HepG2 (cell line): Measurements from ENCODE around the gene RPUSD4. TPM values are rescaled to one million over a fixed set of nuclear protein-coding genes. Genes with fewer than 3 reads are reported as not detected.

Source experiments
- ASH2L ChIP-seq: fragments of 300-600, 200-600 bp; sonication (generic); IDR thresholded peaks from 2 replicates; pipeline ENCODE4 v1.7.0; 2017; ENCODE audit warnings: low read depth, mild to moderate bottlenecking, moderate library complexity, mixed read lengths, low read length; ENCODE audit not compliant: insufficient read length
- CERS6 ChIP-seq: sonication (generic); formaldehyde crosslinking; IDR thresholded peaks from 2 replicates; pipeline ENCODE4 v1.5.0; 2020; ENCODE audit warnings: missing genetic modification reagents
- CHCHD3 ChIP-seq: sonication (generic); formaldehyde crosslinking; IDR thresholded peaks from 2 replicates; pipeline ENCODE4 v1.8.0; 2022; ENCODE audit warnings: mild to moderate bottlenecking, missing genetic modification reagents, moderate library complexity
- JUND ChIP-seq: sonication (generic); formaldehyde crosslinking; IDR thresholded peaks from 2 replicates; pipeline ENCODE4 v1.8.0; 2022; ENCODE audit warnings: mild to moderate bottlenecking, missing genetic modification reagents
- POLR2AphosphoS2 ChIP-seq: IDR thresholded peaks from 2 replicates; pipeline ENCODE4 v1.6.1; 2011; ENCODE audit warnings: low read depth, low read length, improper control_type of control experiment
- PPARG ChIP-seq: conservative IDR thresholded peaks from 2 replicates; pipeline ENCODE4 v1.6.1; 2016; ENCODE audit warnings: missing biosample characterization, missing genetic modification reagents
- TBL1XR1 ChIP-seq: fragments of 150-350 bp; IDR thresholded peaks from 2 replicates; pipeline ENCODE4 v1.6.1; 2014; ENCODE audit warnings: borderline replicate concordance, low read length; ENCODE audit not compliant: partially characterized antibody
- ZBTB21 ChIP-seq: sonication (generic); formaldehyde crosslinking; IDR thresholded peaks from 2 replicates; pipeline ENCODE4 v1.4.0; 2020; ENCODE audit warnings: missing genetic modification reagents
- ZC3H4 ChIP-seq: sonication (generic); formaldehyde crosslinking; IDR thresholded peaks from 2 replicates; pipeline ENCODE4 v1.4.0; 2020; ENCODE audit warnings: missing genetic modification reagents, borderline replicate concordance
- ZNF326 ChIP-seq: sonication (generic); formaldehyde crosslinking; IDR thresholded peaks from 2 replicates; pipeline ENCODE4 v1.4.0; 2020; ENCODE audit warnings: missing genetic modification reagents, borderline replicate concordance
- ZNF382 ChIP-seq: sonication (generic); formaldehyde crosslinking; IDR thresholded peaks from 2 replicates; pipeline ENCODE4 v1.5.0; 2020; ENCODE audit warnings: missing genetic modification reagents, mild to moderate bottlenecking, borderline replicate concordance
- ZNF441 ChIP-seq: sonication (generic); formaldehyde crosslinking; IDR thresholded peaks from 2 replicates; pipeline ENCODE4 v1.7.0; 2021; ENCODE audit warnings: missing genetic modification reagents, borderline replicate concordance
- ZNF501 ChIP-seq: sonication (generic); formaldehyde crosslinking; IDR thresholded peaks from 2 replicates; pipeline ENCODE4 v1.5.1; 2020; ENCODE audit warnings: mild to moderate bottlenecking, moderate library complexity, missing genetic modification reagents
- polyA plus RNA-seq, 8 experiments: library from polyadenylated mRNA; depleted of rRNA in 3 of 8; stranded (reverse) in 7 of 8; unstranded in 1 of 8; fragments of >200 nt; fragmentation: Illumina TruSeq in 4 of 8; extraction: Trizol in 4 of 8; gene quantifications; 2 replicates each; pipeline versions ENCODE4 v1.2.1 to v1.2.3, GENCODE V29; 2011 to 2016; ENCODE audit warnings: low read depth in 4 of 8, missing spikeins in 1 of 8, mixed read lengths in 1 of 8; ENCODE audit not compliant: insufficient read depth in 1 of 8
- total RNA-seq, 5 experiments: library from RNA; depleted of rRNA; stranded (reverse); fragments of >200 nt; fragmentation: Illumina TruSeq; extraction: Trizol; gene quantifications; 2 replicates each; pipeline ENCODE4 v1.2.3, GENCODE V29; 2016; ENCODE audit warnings: low read depth in 1 of 5
- TF ChIP-seq, protein P1 (sequence below): sonication (generic); formaldehyde crosslinking; IDR thresholded peaks from 2 replicates; pipeline ENCODE4 v1.4.0; 2020; ENCODE audit warnings: missing genetic modification reagents, borderline replicate concordance
- TF ChIP-seq, protein P2 (sequence below): IDR thresholded peaks from 2 replicates; pipeline ENCODE4 v1.6.1; 2016; ENCODE audit warnings: low read depth, borderline replicate concordance
- TF ChIP-seq, protein P3 (sequence below): sonication (generic); formaldehyde crosslinking; IDR thresholded peaks from 2 replicates; pipeline ENCODE4 v1.5.0; 2020; ENCODE audit warnings: missing genetic modification reagents
- TF ChIP-seq, protein P4 (sequence below): sonication (generic); formaldehyde crosslinking; conservative IDR thresholded peaks from 2 replicates; pipeline ENCODE4 v1.5.0; 2020; ENCODE audit warnings: missing genetic modification reagents
- TF ChIP-seq, protein P5 (sequence below): sonication (generic); formaldehyde crosslinking; IDR thresholded peaks from 2 replicates; pipeline ENCODE4 v1.4.0; 2020; ENCODE audit warnings: missing genetic modification reagents
- TF ChIP-seq, protein P6 (sequence below): sonication (generic); formaldehyde crosslinking; IDR thresholded peaks from 2 replicates; pipeline ENCODE4 v1.5.0; 2020; ENCODE audit warnings: missing genetic modification reagents

The RPUSD4 gene
- total and polyA plus RNA-seq, 2 of the 13 experiments (the other 11 are each of a cell fraction or from before 2014, with no cell fraction given), result 45.0 to 52.9 TPM

GRCh38 chr11:126211236-126212088, at the start of gene RPUSD4, which contains the start of gene FAM118B (continued):
- TF ChIP-seq, protein P1, sequence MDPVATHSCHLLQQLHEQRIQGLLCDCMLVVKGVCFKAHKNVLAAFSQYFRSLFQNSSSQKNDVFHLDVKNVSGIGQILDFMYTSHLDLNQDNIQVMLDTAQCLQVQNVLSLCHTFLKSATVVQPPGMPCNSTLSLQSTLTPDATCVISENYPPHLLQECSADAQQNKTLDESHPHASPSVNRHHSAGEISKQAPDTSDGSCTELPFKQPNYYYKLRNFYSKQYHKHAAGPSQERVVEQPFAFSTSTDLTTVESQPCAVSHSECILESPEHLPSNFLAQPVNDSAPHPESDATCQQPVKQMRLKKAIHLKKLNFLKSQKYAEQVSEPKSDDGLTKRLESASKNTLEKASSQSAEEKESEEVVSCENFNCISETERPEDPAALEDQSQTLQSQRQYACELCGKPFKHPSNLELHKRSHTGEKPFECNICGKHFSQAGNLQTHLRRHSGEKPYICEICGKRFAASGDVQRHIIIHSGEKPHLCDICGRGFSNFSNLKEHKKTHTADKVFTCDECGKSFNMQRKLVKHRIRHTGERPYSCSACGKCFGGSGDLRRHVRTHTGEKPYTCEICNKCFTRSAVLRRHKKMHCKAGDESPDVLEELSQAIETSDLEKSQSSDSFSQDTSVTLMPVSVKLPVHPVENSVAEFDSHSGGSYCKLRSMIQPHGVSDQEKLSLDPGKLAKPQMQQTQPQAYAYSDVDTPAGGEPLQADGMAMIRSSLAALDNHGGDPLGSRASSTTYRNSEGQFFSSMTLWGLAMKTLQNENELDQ (CRISPR knock-in tag), result no peak
- TF ChIP-seq ASH2L (peak; percentile 96), ZC3H4 (CRISPR knock-in tag) (no peak), ZNF382 (CRISPR knock-in tag) (no peak), ZBTB21 (CRISPR knock-in tag) (no peak), POLR2AphosphoS2 (no peak), CERS6 (no peak), PPARG (no peak), TBL1XR1 (peak; percentile 52), ZNF326 (CRISPR knock-in tag) (no peak), ZNF501 (CRISPR knock-in tag) (peak; percentile 94), CHCHD3 (CRISPR knock-in tag) (no peak), ZNF441 (CRISPR knock-in tag) (peak; percentile 43; the same call in 1 of the 2 replicates), JUND (CRISPR knock-in tag) (no peak)
- TF ChIP-seq, protein P2, sequence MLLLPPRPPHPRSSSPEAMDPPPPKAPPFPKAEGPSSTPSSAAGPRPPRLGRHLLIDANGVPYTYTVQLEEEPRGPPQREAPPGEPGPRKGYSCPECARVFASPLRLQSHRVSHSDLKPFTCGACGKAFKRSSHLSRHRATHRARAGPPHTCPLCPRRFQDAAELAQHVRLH (CRISPR knock-in tag), result peak; percentile 78; the same call in 1 of the 2 replicates
- TF ChIP-seq, protein P3, sequence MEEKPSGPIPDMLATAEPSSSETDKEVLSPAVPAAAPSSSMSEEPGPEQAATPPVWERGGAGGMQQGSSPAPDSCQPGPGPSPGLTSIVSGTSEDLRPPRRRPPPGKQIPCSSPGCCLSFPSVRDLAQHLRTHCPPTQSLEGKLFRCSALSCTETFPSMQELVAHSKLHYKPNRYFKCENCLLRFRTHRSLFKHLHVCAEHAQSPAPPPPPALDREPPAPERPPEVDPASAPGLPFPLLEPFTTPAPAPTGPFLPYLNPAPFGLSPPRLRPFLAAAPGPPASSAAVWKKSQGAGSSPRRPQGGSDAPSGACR, result peak; percentile 90
- TF ChIP-seq, protein P4, sequence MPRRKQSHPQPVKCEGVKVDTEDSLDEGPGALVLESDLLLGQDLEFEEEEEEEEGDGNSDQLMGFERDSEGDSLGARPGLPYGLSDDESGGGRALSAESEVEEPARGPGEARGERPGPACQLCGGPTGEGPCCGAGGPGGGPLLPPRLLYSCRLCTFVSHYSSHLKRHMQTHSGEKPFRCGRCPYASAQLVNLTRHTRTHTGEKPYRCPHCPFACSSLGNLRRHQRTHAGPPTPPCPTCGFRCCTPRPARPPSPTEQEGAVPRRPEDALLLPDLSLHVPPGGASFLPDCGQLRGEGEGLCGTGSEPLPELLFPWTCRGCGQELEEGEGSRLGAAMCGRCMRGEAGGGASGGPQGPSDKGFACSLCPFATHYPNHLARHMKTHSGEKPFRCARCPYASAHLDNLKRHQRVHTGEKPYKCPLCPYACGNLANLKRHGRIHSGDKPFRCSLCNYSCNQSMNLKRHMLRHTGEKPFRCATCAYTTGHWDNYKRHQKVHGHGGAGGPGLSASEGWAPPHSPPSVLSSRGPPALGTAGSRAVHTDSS (CRISPR knock-in tag), result no peak
- TF ChIP-seq, protein P5, sequence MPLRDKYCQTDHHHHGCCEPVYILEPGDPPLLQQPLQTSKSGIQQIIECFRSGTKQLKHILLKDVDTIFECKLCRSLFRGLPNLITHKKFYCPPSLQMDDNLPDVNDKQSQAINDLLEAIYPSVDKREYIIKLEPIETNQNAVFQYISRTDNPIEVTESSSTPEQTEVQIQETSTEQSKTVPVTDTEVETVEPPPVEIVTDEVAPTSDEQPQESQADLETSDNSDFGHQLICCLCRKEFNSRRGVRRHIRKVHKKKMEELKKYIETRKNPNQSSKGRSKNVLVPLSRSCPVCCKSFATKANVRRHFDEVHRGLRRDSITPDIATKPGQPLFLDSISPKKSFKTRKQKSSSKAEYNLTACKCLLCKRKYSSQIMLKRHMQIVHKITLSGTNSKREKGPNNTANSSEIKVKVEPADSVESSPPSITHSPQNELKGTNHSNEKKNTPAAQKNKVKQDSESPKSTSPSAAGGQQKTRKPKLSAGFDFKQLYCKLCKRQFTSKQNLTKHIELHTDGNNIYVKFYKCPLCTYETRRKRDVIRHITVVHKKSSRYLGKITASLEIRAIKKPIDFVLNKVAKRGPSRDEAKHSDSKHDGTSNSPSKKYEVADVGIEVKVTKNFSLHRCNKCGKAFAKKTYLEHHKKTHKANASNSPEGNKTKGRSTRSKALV (CRISPR knock-in tag), result no peak
- TF ChIP-seq, protein P6, sequence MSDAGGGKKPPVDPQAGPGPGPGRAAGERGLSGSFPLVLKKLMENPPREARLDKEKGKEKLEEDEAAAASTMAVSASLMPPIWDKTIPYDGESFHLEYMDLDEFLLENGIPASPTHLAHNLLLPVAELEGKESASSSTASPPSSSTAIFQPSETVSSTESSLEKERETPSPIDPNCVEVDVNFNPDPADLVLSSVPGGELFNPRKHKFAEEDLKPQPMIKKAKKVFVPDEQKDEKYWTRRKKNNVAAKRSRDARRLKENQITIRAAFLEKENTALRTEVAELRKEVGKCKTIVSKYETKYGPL (CRISPR knock-in tag), result no peak
